ENCODE data around the gene ATXN1. TPM values are rescaled to one million over a fixed set of nuclear protein-coding genes. Genes with fewer than 3 reads are reported as not detected.

Gene ATXN1
- total and polyA plus RNA-seq, 2 of the 13 experiments (the other 11 are each of a cell fraction or from before 2014, with no cell fraction given), result 20.7 to 39.5 TPM

GRCh38 chr6:16302721-16303552 lies 458.3 kb downstream of the ATXN1 start (continued):
- TF ChIP-seq NR2F1 (CRISPR knock-in tag; IDR thresholded peaks at IDR 0.05) (no peak), ZBTB43 (CRISPR knock-in tag; conservative IDR thresholded peaks at IDR 0.05) (no peak), DR1 (CRISPR knock-in tag; IDR thresholded peaks at IDR 0.05) (no peak), TCF12 (IDR thresholded peaks at IDR 0.05) (no peak), TCF12 (CRISPR knock-in tag; IDR thresholded peaks at IDR 0.05) (no peak), SMARCC2 (IDR thresholded peaks at IDR 0.05) (no peak), MTERF4 (CRISPR knock-in tag; IDR thresholded peaks at IDR 0.05) (no peak), ELF3 (CRISPR knock-in tag; IDR thresholded peaks at IDR 0.05) (peak; percentile 43), PRDM10 (CRISPR knock-in tag; IDR thresholded peaks at IDR 0.05; ENCODE audit: low read depth) (no peak), ZBTB38 (CRISPR knock-in tag; IDR thresholded peaks at IDR 0.05) (peak; percentile 66; the same call in 1 of the 2 replicates), HNRNPK (IDR thresholded peaks at IDR 0.05; ENCODE audit: low read depth, low read length, poor library complexity, severe bottlenecking) (no peak), FOXP4 (CRISPR knock-in tag; IDR thresholded peaks at IDR 0.05) (peak; percentile 42), ZMYM2 (CRISPR knock-in tag; IDR thresholded peaks at IDR 0.05) (no peak), TCF7 (IDR thresholded peaks at IDR 0.05; ENCODE audit: low read depth) (peak; percentile 34; the same call in 1 of the 2 replicates), ZMYM3 (CRISPR knock-in tag; IDR thresholded peaks at IDR 0.05) (0 out of 2 replicates have a peak, but pooled peaks have one; percentile 26)
